ENCODE results near the gene RNF38.
"Not testable (repeated sequence)": the region's sequence is repeated elsewhere in the genome, so short reads cannot be mapped to it uniquely, and the experiment has no call there.

The RNF38 gene

GRCh38 chr9:36399980-36400331 is at the start of gene RNF38:
RNF38 (minus strand) TSS chr9:36400269; CDS start chr9:36400108, 161 bp downstream.
- peak; percentile 77 for DNase-seq

- not testable (repeated sequence) for DNase-seq
Observed at GRCh38 chr9:36448555-36448954, 48.5 kb upstream of the RNF38 start.

- no peak for DNase-seq
Observed at GRCh38 chr9:36448017-36448416, 47.9 kb upstream of the RNF38 start.

- DNase-seq = not testable (repeated sequence)
Observed at GRCh38 chr9:36446678-36447077, 46.6 kb upstream of the RNF38 start.

- no peak for DNase-seq
Observed at GRCh38 chr9:36445800-36446361, 45.8 kb upstream of the RNF38 start.

- DNase-seq = no peak
Observed at GRCh38 chr9:36444203-36444602, 44.1 kb upstream of the RNF38 start.

GRCh38 chr9:36443581-36443980 is 43.5 kb upstream of the RNF38 start:
- DNase-seq = no peak

GRCh38 chr9:36442710-36443109 is 42.6 kb upstream of the RNF38 start:
- no peak for DNase-seq

GRCh38 chr9:36441966-36442365 is 41.9 kb upstream of the RNF38 start:
- no peak for DNase-seq

GRCh38 chr9:36438536-36439236 is 38.6 kb upstream of the RNF38 start:
- DNase-seq = no peak

GRCh38 chr9:36437790-36438189 is 37.7 kb upstream of the RNF38 start:
- DNase-seq = no peak

- no peak for DNase-seq
Observed at GRCh38 chr9:36436909-36437308, 36.8 kb upstream of the RNF38 start.

- no peak for DNase-seq
Observed at GRCh38 chr9:36433386-36433785, 33.3 kb upstream of the RNF38 start.

GRCh38 chr9:36431078-36431477 is 31.0 kb upstream of the RNF38 start:
- no peak for DNase-seq

GRCh38 chr9:36426945-36427344 is 26.9 kb upstream of the RNF38 start:
- DNase-seq = no peak

- no peak for DNase-seq
Observed at GRCh38 chr9:36426348-36426747, 26.3 kb upstream of the RNF38 start.

GRCh38 chr9:36424289-36425055 is 24.4 kb upstream of the RNF38 start:
- DNase-seq = no peak

GRCh38 chr9:36423206-36423605 is 23.1 kb upstream of the RNF38 start:
- no peak for DNase-seq

- DNase-seq = no peak
Observed at GRCh38 chr9:36416890-36417289, 16.8 kb upstream of the RNF38 start.

GRCh38 chr9:36415822-36416525 is 15.9 kb upstream of the RNF38 start:
- DNase-seq = no peak

GRCh38 chr9:36411410-36411809 is 11.3 kb upstream of the RNF38 start:
- not testable (repeated sequence) for DNase-seq

GRCh38 chr9:36409076-36409475 is 9.0 kb upstream of the RNF38 start:
- not testable (repeated sequence) for DNase-seq

- DNase-seq = peak; percentile 82
Observed at GRCh38 chr9:36407122-36407723, 7.2 kb upstream of the RNF38 start.
